H9 (cell line): ENCODE results near the gene GUCY1A1. TPM values are rescaled to one million over a fixed set of nuclear protein-coding genes. Genes with fewer than 3 reads are reported as not detected.

ENCODE experiments used
- DNase-seq: peaks from one replicate; pipeline ENCODE4 v3.0.0-alpha.2; 2017
- H2AFZ ChIP-seq: one replicate; pipeline ENCODE4 v1.6.1; 2013; ENCODE audit warnings: mild to moderate bottlenecking, low read length, control low read depth, moderate library complexity
- H2AK5ac ChIP-seq: 2 replicates; pipeline ENCODE4 v1.6.1; 2013; ENCODE audit warnings: low read length, control low read depth, mixed read lengths; ENCODE audit not compliant: insufficient read length
- H2BK120ac ChIP-seq: one replicate; pipeline ENCODE4 v1.6.1; 2013; ENCODE audit warnings: low read depth, mild to moderate bottlenecking, low read length, control low read depth, inconsistent platforms; ENCODE audit not compliant: poor library complexity, severe bottlenecking
- H2BK12ac ChIP-seq: 2 replicates; pipeline ENCODE4 v1.6.1; 2013; ENCODE audit warnings: low read length, control low read depth, mixed read lengths, low read depth; ENCODE audit not compliant: insufficient read length
- H2BK15ac ChIP-seq: 2 replicates; pipeline ENCODE4 v1.6.1; 2013; ENCODE audit warnings: low read depth, low read length, control low read depth
- H2BK20ac ChIP-seq: one replicate; pipeline ENCODE4 v1.6.1; 2013; ENCODE audit warnings: low read depth, mild to moderate bottlenecking, low read length, control low read depth, inconsistent platforms; ENCODE audit not compliant: poor library complexity, severe bottlenecking
- H2BK5ac ChIP-seq: 2 replicates; pipeline ENCODE4 v1.6.1; 2013; ENCODE audit warnings: low read length, control low read depth, mixed read lengths; ENCODE audit not compliant: insufficient read length
- H3K14ac ChIP-seq: 2 replicates; pipeline ENCODE4 v1.6.1; 2013; ENCODE audit warnings: low read length, control low read depth; ENCODE audit not compliant: insufficient read depth
- H3K18ac ChIP-seq: 2 replicates; pipeline ENCODE4 v1.6.1; 2013; ENCODE audit warnings: low read depth, mild to moderate bottlenecking, mixed read lengths, low read length, control low read depth; ENCODE audit not compliant: insufficient read length
- H3K23ac ChIP-seq: 2 replicates; pipeline ENCODE4 v1.6.1; 2013; ENCODE audit warnings: low read length, control low read depth, mixed read lengths, low read depth; ENCODE audit not compliant: insufficient read length
- H3K23me2 ChIP-seq: 2 replicates; pipeline ENCODE4 v1.6.1; 2013; ENCODE audit warnings: low read depth, mild to moderate bottlenecking, mixed read lengths, low read length, control low read depth; ENCODE audit not compliant: insufficient read length, poor library complexity, severe bottlenecking
- H3K27ac ChIP-seq: 2 replicates; pipeline ENCODE4 v1.5.1; 2013; ENCODE audit warnings: low read length, control low read depth, mixed read lengths, low read depth; ENCODE audit not compliant: insufficient read length
- H3K27me3 ChIP-seq: 2 replicates; pipeline ENCODE4 v1.6.1; 2013; ENCODE audit warnings: low read length, control low read depth, inconsistent platforms; ENCODE audit not compliant: insufficient read depth
- H3K4ac ChIP-seq: 2 replicates; pipeline ENCODE4 v1.6.1; 2013; ENCODE audit warnings: low read depth, mild to moderate bottlenecking, control low read depth, inconsistent platforms, low read length, moderate library complexity
- H3K4me1 ChIP-seq: 2 replicates; pipeline ENCODE4 v1.6.1; 2013; ENCODE audit warnings: low read length, control low read depth, inconsistent platforms; ENCODE audit not compliant: insufficient read depth
- H3K4me2 ChIP-seq: 2 replicates; pipeline ENCODE4 v1.6.1; 2013; ENCODE audit warnings: low read length, control low read depth, mixed read lengths; ENCODE audit not compliant: insufficient read length, insufficient read depth
- H3K56ac ChIP-seq: 2 replicates; pipeline ENCODE4 v1.6.1; 2013; ENCODE audit warnings: low read depth, mild to moderate bottlenecking, mixed read lengths, low read length, control low read depth; ENCODE audit not compliant: insufficient read length
- H3K79me1 ChIP-seq: 2 replicates; pipeline ENCODE4 v1.6.1; 2013; ENCODE audit warnings: low read depth, mild to moderate bottlenecking, moderate library complexity, low read length, control low read depth, inconsistent platforms; ENCODE audit not compliant: insufficient read depth, poor library complexity, severe bottlenecking
- H3K79me2 ChIP-seq: 2 replicates; pipeline ENCODE4 v1.6.1; 2013; ENCODE audit warnings: low read length, control low read depth, inconsistent platforms; ENCODE audit not compliant: insufficient read depth
- H3K9ac ChIP-seq: 2 replicates; pipeline ENCODE4 v1.6.1; 2013; ENCODE audit warnings: low read length, control low read depth, mixed read lengths; ENCODE audit not compliant: insufficient read length; ENCODE audit errors: extremely low read depth
- H3K9me3 ChIP-seq: one replicate; pipeline ENCODE4 v1.6.1; 2013; ENCODE audit warnings: low read depth, low read length, inconsistent platforms; ENCODE audit not compliant: control insufficient read depth
- H3T11ph ChIP-seq: one replicate; pipeline ENCODE4 v1.6.1; 2013; ENCODE audit warnings: mild to moderate bottlenecking, low read length, control low read depth, inconsistent platforms
- H4K20me1 ChIP-seq: one replicate; pipeline ENCODE4 v1.6.1; 2013; ENCODE audit not compliant: control insufficient read depth, insufficient read length, insufficient read depth
- H4K5ac ChIP-seq: 2 replicates; pipeline ENCODE4 v1.6.1; 2013; ENCODE audit warnings: low read depth, mild to moderate bottlenecking, mixed read lengths, low read length, control low read depth; ENCODE audit not compliant: insufficient read length
- H4K8ac ChIP-seq: replicated peaks from 2 replicates; pipeline ENCODE4 v1.6.1; 2013; ENCODE audit warnings: low read length, control low read depth, mixed read lengths, low read depth; ENCODE audit not compliant: insufficient read length
- H4K91ac ChIP-seq: 2 replicates; pipeline ENCODE4 v1.6.1; 2013; ENCODE audit warnings: low read depth, mild to moderate bottlenecking, moderate library complexity, mixed read lengths, low read length, control low read depth; ENCODE audit not compliant: insufficient read length
- H3K27ac Mint-ChIP-seq, 3 experiments: 2 replicates in 2 of 3; 3 replicates in 1 of 3; pipeline ENCODE4 v1.8.0; 2020 to 2021; ENCODE audit warnings: mixed read lengths in 3 of 3, mild to moderate bottlenecking in 1 of 3, moderate library complexity in 1 of 3
- H3K27me3 Mint-ChIP-seq: 2 replicates; pipeline ENCODE4 v1.8.0; 2021; ENCODE audit warnings: low read depth, mild to moderate bottlenecking, moderate library complexity, mixed read lengths
- H3K36me3 Mint-ChIP-seq, 3 experiments: 2 replicates in 2 of 3; 3 replicates in 1 of 3; pipeline ENCODE4 v1.8.0; 2020 to 2021; ENCODE audit warnings: low read depth in 3 of 3, mixed read lengths in 3 of 3; ENCODE audit not compliant: insufficient read depth in 1 of 3
- H3K4me1 Mint-ChIP-seq, 2 experiments: 2 replicates each; pipeline ENCODE4 v1.8.0; 2020; ENCODE audit warnings: mixed read lengths in 2 of 2
- H3K4me3 Mint-ChIP-seq, 2 experiments: 2 replicates in 1 of 2; 3 replicates in 1 of 2; pipeline ENCODE4 v1.8.0; 2020 to 2021; ENCODE audit warnings: mild to moderate bottlenecking in 2 of 2, mixed read lengths in 2 of 2, moderate library complexity in 1 of 2
- H3K9me3 Mint-ChIP-seq, 2 experiments: 2 replicates in 1 of 2; 3 replicates in 1 of 2; pipeline ENCODE4 v1.8.0; 2020; ENCODE audit warnings: mild to moderate bottlenecking in 2 of 2, mixed read lengths in 2 of 2, moderate library complexity in 1 of 2
- WGBS: extraction: QIAGEN DNeasy Blood & Tissue Kit; methylation state at CpG from one replicate; pipeline ENCODE4 v1.1.7; 2013; ENCODE audit warnings: missing lambda C conversion rate, low lambda C conversion rate, mixed read lengths; ENCODE audit not compliant: insufficient read length; ENCODE audit errors: extremely low coverage; 5-methylcytosine and 5-hydroxymethylcytosine counted together
- total RNA-seq: library from RNA; stranded (reverse); gene quantifications from 2 replicates; pipeline ENCODE4 v1.2.1, GENCODE V29; 2021
- TF ChIP-seq, protein P1 (sequence below): fragments of 200-600 bp; sonication (generic); conservative IDR thresholded peaks from 3 replicates; pipeline ENCODE4 v1.8.0; 2021; ENCODE audit warnings: antibody characterized with exemption, mild to moderate bottlenecking

GUCY1A1 gene
- total RNA-seq, 1 experiment from 2014 or later, result not detected

- Histone ChIP-seq H2AFZ (no peak overlapping the region), H3K9ac (no peak overlapping the region), H3K27ac (no peak overlapping the region), H3K79me2 (no peaks in the 10 kb centered on the region), H2BK120ac (no peak overlapping the region), H3K56ac (no peak overlapping the region), H3T11ph (no peak overlapping the region), H3K18ac (no peak overlapping the region), H2BK12ac (no peak overlapping the region), H4K5ac (no peak overlapping the region), H3K23ac (no peak overlapping the region), H3K4ac (no peak overlapping the region), H3K4me1 (no peaks in the 10 kb centered on the region), H3K14ac (no peak overlapping the region), H2BK20ac (no peak overlapping the region), H4K91ac (no peak overlapping the region), H3K23me2 (no peaks in the 10 kb centered on the region), H4K8ac (no peak overlapping the region), H3K27me3 (no peaks in the 10 kb centered on the region), H3K79me1 (no peaks in the 10 kb centered on the region), H2AK5ac (no peak overlapping the region), H4K20me1 (no peaks in the 10 kb centered on the region), H3K9me3 (no peaks in the 10 kb centered on the region), H3K4me2 (no peak overlapping the region), H2BK15ac (no peak overlapping the region), H2BK5ac (no peak overlapping the region)
- Mint-ChIP-seq H3K4me1 (no peaks in the 10 kb centered on the region), H3K27ac (no peak overlapping the region), H3K4me3 (no peak overlapping the region), H3K9me3 (no peaks in the 10 kb centered on the region), H3K36me3 (no peaks in the 10 kb centered on the region), H3K27me3 (peaks cover 6% of the 10 kb centered on the region)
- TF ChIP-seq, protein P1, sequence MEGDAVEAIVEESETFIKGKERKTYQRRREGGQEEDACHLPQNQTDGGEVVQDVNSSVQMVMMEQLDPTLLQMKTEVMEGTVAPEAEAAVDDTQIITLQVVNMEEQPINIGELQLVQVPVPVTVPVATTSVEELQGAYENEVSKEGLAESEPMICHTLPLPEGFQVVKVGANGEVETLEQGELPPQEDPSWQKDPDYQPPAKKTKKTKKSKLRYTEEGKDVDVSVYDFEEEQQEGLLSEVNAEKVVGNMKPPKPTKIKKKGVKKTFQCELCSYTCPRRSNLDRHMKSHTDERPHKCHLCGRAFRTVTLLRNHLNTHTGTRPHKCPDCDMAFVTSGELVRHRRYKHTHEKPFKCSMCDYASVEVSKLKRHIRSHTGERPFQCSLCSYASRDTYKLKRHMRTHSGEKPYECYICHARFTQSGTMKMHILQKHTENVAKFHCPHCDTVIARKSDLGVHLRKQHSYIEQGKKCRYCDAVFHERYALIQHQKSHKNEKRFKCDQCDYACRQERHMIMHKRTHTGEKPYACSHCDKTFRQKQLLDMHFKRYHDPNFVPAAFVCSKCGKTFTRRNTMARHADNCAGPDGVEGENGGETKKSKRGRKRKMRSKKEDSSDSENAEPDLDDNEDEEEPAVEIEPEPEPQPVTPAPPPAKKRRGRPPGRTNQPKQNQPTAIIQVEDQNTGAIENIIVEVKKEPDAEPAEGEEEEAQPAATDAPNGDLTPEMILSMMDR, result no peak
- no peak for DNase-seq
- WGBS, result no CpG with 5 or more reads among the region's 1 CpG
These were observed 47.3 kb downstream of the GUCY1A1 start for GRCh38 chr4:155713911-155714310.
